Measurements from ENCODE around the gene RNASE12. TPM values are rescaled to one million over a fixed set of nuclear protein-coding genes. Genes with fewer than 3 reads are reported as not detected.

RNASE12 gene
- total RNA-seq, 4 donors from 2014 or later = not detected

GRCh38 chr14:20557212-20557542 is 34.0 kb downstream of the RNASE12 start:
- H3K4me3 ChIP-seq = no peak overlapping the region
- no peak for DNase-seq
- no peaks in the 10 kb centered on the region for H3K4me1 ChIP-seq
- 45 to 46% methylated on average over 2 of the region's 2 CpGs for WGBS, 2 donors
- TF ChIP-seq CTCF (IDR thresholded peaks at IDR 0.05) (no peak), POLR2A (IDR thresholded peaks at IDR 0.05) (no peak)
- intact Hi-C loops (cut with DNase I) = no loop called here
- no peaks in the 10 kb centered on the region for H3K36me3 ChIP-seq
- no peaks in the 10 kb centered on the region for H3K27me3 ChIP-seq
- H3K9me3 ChIP-seq = no peaks in the 10 kb centered on the region
- H3K27ac ChIP-seq = no peak overlapping the region

- WGBS, 2 donors = 69 to 70% methylated on average over 11 of the region's 11 CpGs
- H3K36me3 ChIP-seq = no peaks in the 10 kb centered on the region
- DNase-seq = no peak
- no peak overlapping the region for H3K4me3 ChIP-seq
- H3K4me1 ChIP-seq = no peaks in the 10 kb centered on the region
- TF ChIP-seq CTCF (IDR thresholded peaks at IDR 0.05) (no peak), POLR2A (IDR thresholded peaks at IDR 0.05) (no peak)
- no peaks in the 10 kb centered on the region for H3K9me3 ChIP-seq
- no peak overlapping the region for H3K27ac ChIP-seq
- intact Hi-C loops (cut with DNase I) = no loop called here
- H3K27me3 ChIP-seq = no peaks in the 10 kb centered on the region
Observed at GRCh38 chr14:20556500-20557211, 34.5 kb downstream of the RNASE12 start.

GRCh38 chr14:20555845-20556244 is 35.3 kb downstream of the RNASE12 start:
- Histone ChIP-seq H3K27ac (no peak overlapping the region), H3K36me3 (no peaks in the 10 kb centered on the region), H3K9me3 (no peaks in the 10 kb centered on the region), H3K4me1 (no peaks in the 10 kb centered on the region), H3K4me3 (no peak overlapping the region), H3K27me3 (no peaks in the 10 kb centered on the region)
- WGBS, 2 donors = 82 to 93% methylated on average over 3 of the region's 3 CpGs
- intact Hi-C loops (cut with DNase I) = no loop called here
- TF ChIP-seq CTCF (IDR thresholded peaks at IDR 0.05) = no peak
- no peak for TF ChIP-seq POLR2A (IDR thresholded peaks at IDR 0.05)
- DNase-seq = no peak

- Histone ChIP-seq H3K36me3 (no peaks in the 10 kb centered on the region), H3K4me3 (no peak overlapping the region), H3K27ac (no peak overlapping the region), H3K9me3 (no peaks in the 10 kb centered on the region), H3K4me1 (no peaks in the 10 kb centered on the region), H3K27me3 (no peaks in the 10 kb centered on the region)
- intact Hi-C loops (cut with DNase I) = no loop called here
- DNase-seq = no peak
- no peak for TF ChIP-seq CTCF (IDR thresholded peaks at IDR 0.05)
- no peak for TF ChIP-seq POLR2A (IDR thresholded peaks at IDR 0.05)
Observed at GRCh38 chr14:20553024-20553423, 38.2 kb downstream of the RNASE12 start.

GRCh38 chr14:20551606-20552005 is 39.6 kb downstream of the RNASE12 start:
- no peaks in the 10 kb centered on the region for H3K36me3 ChIP-seq
- H3K4me1 ChIP-seq = no peaks in the 10 kb centered on the region
- no peak overlapping the region for H3K27ac ChIP-seq
- no peak for DNase-seq
- no peak for TF ChIP-seq CTCF (IDR thresholded peaks at IDR 0.05)
- no peak for TF ChIP-seq POLR2A (IDR thresholded peaks at IDR 0.05)
- H3K27me3 ChIP-seq = no peaks in the 10 kb centered on the region
- intact Hi-C loops (cut with DNase I) = no loop called here
- 85 to 90% methylated on average over 3 of the region's 3 CpGs for WGBS, 2 donors
- H3K9me3 ChIP-seq = no peaks in the 10 kb centered on the region
- no peak overlapping the region for H3K4me3 ChIP-seq
